PC-9 (cell line): ENCODE measurements around the gene CDKN2C.

Source experiments
- EZH2 ChIP-seq: fragments of 200-600 bp; sonication (generic); IDR thresholded peaks from 2 replicates; pipeline ENCODE4 v1.8.0; 2017; ENCODE audit warnings: antibody characterized with exemption, low read depth
- TF ChIP-seq, protein P1 (sequence below): fragments of 200-600 bp; sonication (generic); conservative IDR thresholded peaks from 2 replicates; pipeline ENCODE4 v1.6.1; 2017; ENCODE audit warnings: mixed run types, antibody characterized with exemption, mild to moderate bottlenecking, moderate library complexity

DNA sequence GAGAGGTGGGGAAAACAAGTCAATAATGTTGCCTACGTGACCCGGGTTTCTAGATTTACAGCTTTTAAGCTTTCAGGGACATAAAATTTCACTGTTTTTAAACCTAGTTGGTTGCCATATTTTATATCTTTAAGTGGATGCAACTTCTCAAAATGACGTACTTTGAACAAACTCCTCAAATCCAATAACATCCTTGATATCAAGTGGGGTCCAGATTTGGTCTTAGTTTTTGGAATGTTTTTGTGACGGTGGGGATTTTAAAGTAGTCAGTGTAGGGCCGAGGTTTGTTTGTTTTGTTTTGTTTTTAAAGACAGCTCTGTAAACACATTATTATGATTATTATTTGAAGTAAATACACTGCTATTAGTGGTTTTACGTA, 453 bp downstream of the CDKN2C start:
- TF ChIP-seq, protein P1, sequence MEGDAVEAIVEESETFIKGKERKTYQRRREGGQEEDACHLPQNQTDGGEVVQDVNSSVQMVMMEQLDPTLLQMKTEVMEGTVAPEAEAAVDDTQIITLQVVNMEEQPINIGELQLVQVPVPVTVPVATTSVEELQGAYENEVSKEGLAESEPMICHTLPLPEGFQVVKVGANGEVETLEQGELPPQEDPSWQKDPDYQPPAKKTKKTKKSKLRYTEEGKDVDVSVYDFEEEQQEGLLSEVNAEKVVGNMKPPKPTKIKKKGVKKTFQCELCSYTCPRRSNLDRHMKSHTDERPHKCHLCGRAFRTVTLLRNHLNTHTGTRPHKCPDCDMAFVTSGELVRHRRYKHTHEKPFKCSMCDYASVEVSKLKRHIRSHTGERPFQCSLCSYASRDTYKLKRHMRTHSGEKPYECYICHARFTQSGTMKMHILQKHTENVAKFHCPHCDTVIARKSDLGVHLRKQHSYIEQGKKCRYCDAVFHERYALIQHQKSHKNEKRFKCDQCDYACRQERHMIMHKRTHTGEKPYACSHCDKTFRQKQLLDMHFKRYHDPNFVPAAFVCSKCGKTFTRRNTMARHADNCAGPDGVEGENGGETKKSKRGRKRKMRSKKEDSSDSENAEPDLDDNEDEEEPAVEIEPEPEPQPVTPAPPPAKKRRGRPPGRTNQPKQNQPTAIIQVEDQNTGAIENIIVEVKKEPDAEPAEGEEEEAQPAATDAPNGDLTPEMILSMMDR: no peak
- TF ChIP-seq EZH2: no peak
